ENCODE measurements around the gene AKAP3. TPM values are rescaled to one million over a fixed set of nuclear protein-coding genes. Genes with fewer than 3 reads are reported as not detected.
A peak's percentile ranks its signal among the peaks of the same experiment; 100 is the strongest.

AKAP3 gene
- total RNA-seq, 1 experiment from 2014 or later: not detected

- no peak for DNase-seq (ENCODE audit: low spot score)
These were observed 45.4 kb downstream of the AKAP3 start for GRCh38 chr12:4603421-4603820.

- DNase-seq (ENCODE audit: low spot score): no peak
These were observed 53.0 kb downstream of the AKAP3 start for GRCh38 chr12:4595881-4596280.

GRCh38 chr12:4591180-4591687, 57.6 kb downstream of the AKAP3 start:
- no peak for DNase-seq (ENCODE audit: low spot score)

GRCh38 chr12:4589941-4590340, 58.9 kb downstream of the AKAP3 start:
- DNase-seq (ENCODE audit: low spot score): no peak

GRCh38 chr12:4588916-4589315, 59.9 kb downstream of the AKAP3 start:
- no peak for DNase-seq (ENCODE audit: low spot score)

- no peak for DNase-seq (ENCODE audit: low spot score)
These were observed 61.7 kb downstream of the AKAP3 start for GRCh38 chr12:4587108-4587507.

GRCh38 chr12:4586500-4586899, 62.4 kb downstream of the AKAP3 start:
- DNase-seq (ENCODE audit: low spot score): no peak

GRCh38 chr12:4584896-4585295, 64.0 kb downstream of the AKAP3 start:
- DNase-seq (ENCODE audit: low spot score): no peak

- DNase-seq (ENCODE audit: low spot score): no peak
These were observed 64.6 kb downstream of the AKAP3 start for GRCh38 chr12:4584281-4584680.

- no peak for DNase-seq (ENCODE audit: low spot score)
These were observed 68.6 kb downstream of the AKAP3 start for GRCh38 chr12:4580281-4580688.

GRCh38 chr12:4579305-4580102, 69.3 kb downstream of the AKAP3 start:
- peak; percentile 50 for DNase-seq (ENCODE audit: low spot score)

GRCh38 chr12:4572680-4573079, 76.2 kb downstream of the AKAP3 start:
- DNase-seq (ENCODE audit: low spot score): no peak

- DNase-seq (ENCODE audit: low spot score): no peak
These were observed 79.6 kb downstream of the AKAP3 start for GRCh38 chr12:4569261-4569660.

- DNase-seq (ENCODE audit: low spot score): no peak
These were observed 81.6 kb downstream of the AKAP3 start for GRCh38 chr12:4567073-4567881.

GRCh38 chr12:4566474-4566873, 82.4 kb downstream of the AKAP3 start:
- DNase-seq (ENCODE audit: low spot score): no peak

Other genes starting within 250 kb of the AKAP3 start
- not detected in 2 replicates for gene FGF6, start 203.2 kb downstream of the AKAP3 start, total RNA-seq (2014; rRNA removed; shearing (Covaris generic))
- gene RAD51AP1, start 110.2 kb downstream of the AKAP3 start, total RNA-seq (2014; rRNA removed; shearing (Covaris generic)): 14.7 and 16.2 TPM in 2 replicates
- 6.5 and 8.6 TPM in 2 replicates for gene DYRK4, start 86.8 kb downstream of the AKAP3 start, total RNA-seq (2014; rRNA removed; shearing (Covaris generic))
- gene NDUFA9, start 63 bp upstream of the AKAP3 start, total RNA-seq (2014; rRNA removed; shearing (Covaris generic)): 71.4 and 93.8 TPM in 2 replicates
- gene GALNT8, start 71.3 kb upstream of the AKAP3 start, total RNA-seq (2014; rRNA removed; shearing (Covaris generic)): 0.74 and 1.1 TPM in 2 replicates

Data from HT-29 (cell line).